ENCODE data around the gene TAF1B.

The TAF1B gene

GRCh38 chr2:9867881-9868280 lies 24.6 kb downstream of the TAF1B start:
- no peak for DNase-seq (ENCODE audit: low read depth)

GRCh38 chr2:9873337-9873736 lies 30.1 kb downstream of the TAF1B start:
- H3K4me3 ChIP-seq (ENCODE audit: low read depth, low read length): no peak overlapping the region
- no peak for DNase-seq (ENCODE audit: low read depth)

More at GRCh38 chr2:9867881-9868280, 24.6 kb downstream of the TAF1B start:
- no peak overlapping the region for H3K4me3 ChIP-seq (ENCODE audit: low read depth, low read length)

- no peak for DNase-seq (ENCODE audit: low read depth)
- H3K4me3 ChIP-seq (ENCODE audit: low read depth, low read length): no peak overlapping the region
These were observed 33.8 kb downstream of the TAF1B start for GRCh38 chr2:9877026-9877425.

- DNase-seq (ENCODE audit: low read depth): no peak
These were observed 34.5 kb downstream of the TAF1B start for GRCh38 chr2:9877726-9878125.

GRCh38 chr2:9879455-9880194 lies 36.4 kb downstream of the TAF1B start:
- no peak for DNase-seq (ENCODE audit: low read depth)
- H3K4me3 ChIP-seq (ENCODE audit: low read depth, low read length): no peak overlapping the region

More at GRCh38 chr2:9877726-9878125, 34.5 kb downstream of the TAF1B start:
- H3K4me3 ChIP-seq (ENCODE audit: low read depth, low read length): no peak overlapping the region

- DNase-seq (ENCODE audit: low read depth): no peak
- H3K4me3 ChIP-seq (ENCODE audit: low read depth, low read length): no peak overlapping the region
These were observed 40.6 kb downstream of the TAF1B start for GRCh38 chr2:9883897-9884296.

- H3K4me3 ChIP-seq (ENCODE audit: low read depth, low read length): no peak overlapping the region
- no peak for DNase-seq (ENCODE audit: low read depth)
These were observed 41.2 kb downstream of the TAF1B start for GRCh38 chr2:9884436-9884835.

GRCh38 chr2:9885036-9885684 lies 41.9 kb downstream of the TAF1B start:
- H3K4me3 ChIP-seq (ENCODE audit: low read depth, low read length): no peak overlapping the region
- no peak for DNase-seq (ENCODE audit: low read depth)

- DNase-seq (ENCODE audit: low read depth): no peak
These were observed 44.2 kb downstream of the TAF1B start for GRCh38 chr2:9887513-9887912.

GRCh38 chr2:9889812-9890261 lies 46.6 kb downstream of the TAF1B start:
- no peak overlapping the region for H3K4me3 ChIP-seq (ENCODE audit: low read depth, low read length)
- no peak for DNase-seq (ENCODE audit: low read depth)

More at GRCh38 chr2:9887513-9887912, 44.2 kb downstream of the TAF1B start:
- no peak overlapping the region for H3K4me3 ChIP-seq (ENCODE audit: low read depth, low read length)

GRCh38 chr2:9892236-9892635 lies 49.0 kb downstream of the TAF1B start:
- DNase-seq (ENCODE audit: low read depth): no peak

GRCh38 chr2:9895669-9896590 lies 52.7 kb downstream of the TAF1B start:
- no peak overlapping the region for H3K4me3 ChIP-seq (ENCODE audit: low read depth, low read length)
- DNase-seq (ENCODE audit: low read depth): no peak

More at GRCh38 chr2:9892236-9892635, 49.0 kb downstream of the TAF1B start:
- H3K4me3 ChIP-seq (ENCODE audit: low read depth, low read length): no peak overlapping the region

- no peak overlapping the region for H3K4me3 ChIP-seq (ENCODE audit: low read depth, low read length)
- peak; percentile 94 for DNase-seq (ENCODE audit: low read depth)
These were observed 54.1 kb downstream of the TAF1B start for GRCh38 chr2:9897331-9897737.

- no peak overlapping the region for H3K4me3 ChIP-seq (ENCODE audit: low read depth, low read length)
- no peak for DNase-seq (ENCODE audit: low read depth)
These were observed 54.6 kb downstream of the TAF1B start for GRCh38 chr2:9897846-9898245.

- DNase-seq (ENCODE audit: low read depth): no peak
- no peak overlapping the region for H3K4me3 ChIP-seq (ENCODE audit: low read depth, low read length)
These were observed 62.1 kb downstream of the TAF1B start for GRCh38 chr2:9905413-9905812.

GRCh38 chr2:9907402-9907801 lies 64.1 kb downstream of the TAF1B start:
- no peak overlapping the region for H3K4me3 ChIP-seq (ENCODE audit: low read depth, low read length)
- DNase-seq (ENCODE audit: low read depth): no peak

- H3K4me3 ChIP-seq (ENCODE audit: low read depth, low read length): no peak overlapping the region
- DNase-seq (ENCODE audit: low read depth): no peak
These were observed 65.4 kb downstream of the TAF1B start for GRCh38 chr2:9908639-9909038.

- H3K4me3 ChIP-seq (ENCODE audit: low read depth, low read length): no peak overlapping the region
These were observed 65.8 kb downstream of the TAF1B start for GRCh38 chr2:9909106-9909505.

GRCh38 chr2:9910699-9911098 lies 67.4 kb downstream of the TAF1B start:
- no peak for DNase-seq (ENCODE audit: low read depth)
- H3K4me3 ChIP-seq (ENCODE audit: low read depth, low read length): no peak overlapping the region

More at GRCh38 chr2:9909106-9909505, 65.8 kb downstream of the TAF1B start:
- no peak for DNase-seq (ENCODE audit: low read depth)

- H3K4me3 ChIP-seq (ENCODE audit: low read depth, low read length): no peak overlapping the region
- no peak for DNase-seq (ENCODE audit: low read depth)
These were observed 69.2 kb downstream of the TAF1B start for GRCh38 chr2:9912468-9912867.
